Mesenchymal stem cell (in vitro differentiated cells and primary cell): ENCODE data around the gene CDY2A.
"Not testable (repeated sequence)": the region's sequence is repeated elsewhere in the genome, so short reads cannot be mapped to it uniquely, and the experiment has no call there.

Source experiments
- DNase-seq: peaks from one replicate; pipeline ENCODE4 v3.0.0-alpha.2; 2013
- H2AFZ ChIP-seq: one replicate; pipeline ENCODE4 v1.6.1; 2013; ENCODE audit warnings: low read depth, mild to moderate bottlenecking, control low read depth, inconsistent platforms, low read length, moderate library complexity
- H2AK5ac ChIP-seq: 2 replicates; pipeline ENCODE4 v1.6.1; 2013; ENCODE audit warnings: low read length, moderate library complexity, mild to moderate bottlenecking, inconsistent platforms; ENCODE audit not compliant: severe bottlenecking
- H2BK120ac ChIP-seq: one replicate; pipeline ENCODE4 v1.6.1; 2013; ENCODE audit warnings: low read depth, mild to moderate bottlenecking, inconsistent platforms, low read length, moderate library complexity
- H2BK12ac ChIP-seq, 2 experiments: one replicate each; pipeline ENCODE4 v1.6.1; 2013; ENCODE audit warnings: inconsistent platforms in 2 of 2, low read length in 2 of 2, mild to moderate bottlenecking in 2 of 2, moderate library complexity in 2 of 2, control low read depth in 1 of 2
- H2BK15ac ChIP-seq: one replicate; pipeline ENCODE4 v1.6.1; 2013; ENCODE audit warnings: mild to moderate bottlenecking, low read depth, inconsistent platforms; ENCODE audit not compliant: poor library complexity, severe bottlenecking
- H2BK5ac ChIP-seq: 2 replicates; pipeline ENCODE4 v1.6.1; 2013; ENCODE audit warnings: low read depth, mild to moderate bottlenecking, low read length, control low read depth, inconsistent platforms; ENCODE audit not compliant: poor library complexity, severe bottlenecking
- H3K14ac ChIP-seq, 2 experiments: one replicate each; pipeline ENCODE4 v1.6.1; 2013; ENCODE audit warnings: inconsistent platforms in 2 of 2, low read length in 2 of 2, control low read depth in 1 of 2, mild to moderate bottlenecking in 1 of 2, moderate library complexity in 1 of 2
- H3K18ac ChIP-seq, 2 experiments: one replicate each; pipeline ENCODE4 v1.6.1; 2013; ENCODE audit warnings: inconsistent platforms in 2 of 2, low read length in 2 of 2, control low read depth in 1 of 2, low read depth in 1 of 2, mild to moderate bottlenecking in 1 of 2
- H3K23ac ChIP-seq, 2 experiments: one replicate each; pipeline ENCODE4 v1.6.1; 2013; ENCODE audit warnings: inconsistent platforms in 2 of 2, low read length in 2 of 2, mild to moderate bottlenecking in 2 of 2, moderate library complexity in 2 of 2, control low read depth in 1 of 2
- H3K27ac ChIP-seq: 2 replicates; pipeline ENCODE4 v1.5.1; 2013; ENCODE audit warnings: mild to moderate bottlenecking, moderate library complexity, low read length, control low read depth, inconsistent platforms; ENCODE audit not compliant: poor library complexity, severe bottlenecking
- H3K27me3 ChIP-seq, 2 experiments: 2 replicates each; pipeline versions ENCODE4 v1.6.1 to v1.7.0; 2013; ENCODE audit warnings: low read length in 2 of 2, mild to moderate bottlenecking in 2 of 2, moderate library complexity in 2 of 2, control low read depth in 1 of 2, inconsistent platforms in 1 of 2; ENCODE audit not compliant: control insufficient read depth in 1 of 2, insufficient read depth in 1 of 2
- H3K36me3 ChIP-seq, 2 experiments: 2 replicates each; pipeline versions ENCODE4 v1.6.1 to v1.7.0; 2013; ENCODE audit warnings: low read length in 2 of 2, control low read depth in 1 of 2, inconsistent platforms in 1 of 2, low read depth in 1 of 2, mild to moderate bottlenecking in 1 of 2; ENCODE audit not compliant: insufficient read depth in 2 of 2, control insufficient read depth in 1 of 2
- H3K4ac ChIP-seq, 2 experiments: one replicate each; pipeline ENCODE4 v1.6.1; 2013; ENCODE audit warnings: inconsistent platforms in 2 of 2, low read length in 2 of 2, mild to moderate bottlenecking in 2 of 2, moderate library complexity in 2 of 2, control low read depth in 1 of 2, low read depth in 1 of 2
- H3K4me1 ChIP-seq: 2 replicates; pipeline ENCODE4 v1.6.1; 2013; ENCODE audit warnings: low read depth, low read length, control low read depth; ENCODE audit not compliant: control insufficient read depth, insufficient read depth
- H3K4me2 ChIP-seq: 2 replicates; pipeline ENCODE4 v1.6.1; 2013; ENCODE audit warnings: low read length, mild to moderate bottlenecking, inconsistent platforms; ENCODE audit not compliant: poor library complexity, severe bottlenecking
- H3K4me3 ChIP-seq, 2 experiments: 2 replicates each; pipeline versions ENCODE4 v1.5.1 to v1.7.0; 2013; ENCODE audit warnings: low read length in 2 of 2, mild to moderate bottlenecking in 2 of 2, control low read depth in 1 of 2, low read depth in 1 of 2; ENCODE audit not compliant: insufficient read depth in 1 of 2
- H3K79me1 ChIP-seq: replicated peaks from 2 replicates; pipeline ENCODE4 v1.6.1; 2013; ENCODE audit warnings: mild to moderate bottlenecking, control low read depth, low read length, inconsistent platforms; ENCODE audit not compliant: poor library complexity, severe bottlenecking
- H3K9ac ChIP-seq: 2 replicates; pipeline ENCODE4 v1.7.0; 2013; ENCODE audit warnings: mild to moderate bottlenecking, low read length, moderate library complexity
- H3K9me3 ChIP-seq: 2 replicates; pipeline ENCODE4 v1.7.0; 2013; ENCODE audit warnings: mild to moderate bottlenecking, low read length; ENCODE audit not compliant: control insufficient read depth
- H4K8ac ChIP-seq: one replicate; pipeline ENCODE4 v1.6.1; 2013; ENCODE audit warnings: inconsistent platforms, mild to moderate bottlenecking, low read length, moderate library complexity
- H4K91ac ChIP-seq: one replicate; pipeline ENCODE4 v1.6.1; 2013; ENCODE audit warnings: mild to moderate bottlenecking, low read length, inconsistent platforms
- WGBS: methylation state at CpG from one replicate; pipeline ENCODE4 v1.1.7; 2013; ENCODE audit warnings: mixed read lengths; 5-methylcytosine and 5-hydroxymethylcytosine counted together

CDY2A gene

GRCh38 chrY:18073464-18073863 is 47.9 kb downstream of the CDY2A start:
- H2BK15ac ChIP-seq, H3K27ac ChIP-seq, H4K91ac ChIP-seq: not testable (repeated sequence)

More at GRCh38 chrY:18073464-18073863, 47.9 kb downstream of the CDY2A start:
- H2BK5ac ChIP-seq, H3K14ac ChIP-seq, H3K23ac ChIP-seq, H3K27me3 ChIP-seq, H3K4me3 ChIP-seq, H3K4me1 ChIP-seq, H3K9ac ChIP-seq, H3K36me3 ChIP-seq, H4K8ac ChIP-seq, H3K9me3 ChIP-seq, H2BK12ac ChIP-seq, H2AFZ ChIP-seq, H2AK5ac ChIP-seq, DNase-seq, H3K4me2 ChIP-seq, H3K79me1 ChIP-seq, H3K4ac ChIP-seq, H2BK120ac ChIP-seq, H3K18ac ChIP-seq: not testable (repeated sequence)
- WGBS, result no CpG with 5 or more reads among the region's 12 CpGs
